CD4-positive, alpha-beta memory T cell (primary cell): Measurements from ENCODE around the gene ADAM11. TPM values are rescaled to one million over a fixed set of nuclear protein-coding genes. Genes with fewer than 3 reads are reported as not detected.

Experiments
- CTCF ChIA-PET: fragments of 350-600 bp; sonication (Branson Sonifier 250); formaldehyde crosslinking; loops from one replicate; lab custom pipeline; 2021; ENCODE audit warnings: inconsistent platforms; ENCODE audit not compliant: partially characterized antibody; lab: Charles Lee
- POLR2A ChIA-PET: fragments of 350-600 bp; sonication (Branson Sonifier 250); formaldehyde crosslinking; loops from one replicate; lab custom pipeline; 2021; ENCODE audit not compliant: partially characterized antibody; lab: Charles Lee
- DNase-seq, 5 donors: peaks; one replicate each; pipeline versions ENCODE4 v3.0.0 to v3.0.0-alpha.2; 2020 to 2022; ENCODE audit warnings: mixed read lengths in 1 of 5
- H3K27ac ChIP-seq: one replicate; pipeline ENCODE4 v1.7.0; 2013; ENCODE audit warnings: low read depth, low read length
- H3K27me3 ChIP-seq: 2 replicates; pipeline ENCODE4 v1.7.0; 2013; ENCODE audit warnings: mild to moderate bottlenecking, low read length, moderate library complexity; ENCODE audit not compliant: insufficient read depth
- H3K36me3 ChIP-seq: 2 replicates; pipeline ENCODE4 v1.7.0; 2013; ENCODE audit warnings: mild to moderate bottlenecking, low read length, moderate library complexity; ENCODE audit not compliant: insufficient read depth
- H3K4me1 ChIP-seq: 2 replicates; pipeline ENCODE4 v1.7.0; 2013; ENCODE audit warnings: mild to moderate bottlenecking, low read length, moderate library complexity; ENCODE audit not compliant: insufficient read depth
- H3K4me3 ChIP-seq, 2 donors: one replicate each; pipeline ENCODE4 v1.7.0; 2013; ENCODE audit warnings: low read length in 2 of 2, mild to moderate bottlenecking in 1 of 2
- H3K9me3 ChIP-seq, 2 donors: one replicate each; pipeline ENCODE4 v1.7.0; 2013; ENCODE audit warnings: low read length in 2 of 2, control low read depth in 1 of 2; ENCODE audit not compliant: control insufficient read depth in 1 of 2
- H3K27ac Mint-ChIP-seq, 7 donors: one replicate each; pipeline ENCODE4 v1.8.0; 2020 to 2021; ENCODE audit warnings: mixed read lengths in 7 of 7, mild to moderate bottlenecking in 6 of 7, inconsistent platforms in 3 of 7, moderate library complexity in 3 of 7
- H3K27me3 Mint-ChIP-seq, 2 donors: one replicate each; pipeline ENCODE4 v1.8.0; 2020 to 2021; ENCODE audit warnings: mixed read lengths in 2 of 2
- H3K36me3 Mint-ChIP-seq, 2 donors: one replicate each; pipeline ENCODE4 v1.8.0; 2020 to 2021; ENCODE audit warnings: mixed read lengths in 2 of 2, inconsistent platforms in 1 of 2, mild to moderate bottlenecking in 1 of 2
- H3K4me1 Mint-ChIP-seq, 4 donors: one replicate each; pipeline ENCODE4 v1.8.0; 2020 to 2021; ENCODE audit warnings: mixed read lengths in 4 of 4, mild to moderate bottlenecking in 1 of 4
- H3K4me3 Mint-ChIP-seq, 8 donors: one replicate each; pipeline ENCODE4 v1.8.0; 2020 to 2021; ENCODE audit warnings: mixed read lengths in 8 of 8, mild to moderate bottlenecking in 7 of 8, moderate library complexity in 6 of 8, inconsistent platforms in 3 of 8
- H3K9me3 Mint-ChIP-seq, 8 donors: one replicate each; pipeline ENCODE4 v1.8.0; 2020 to 2021; ENCODE audit warnings: mixed read lengths in 8 of 8, mild to moderate bottlenecking in 5 of 8, inconsistent platforms in 3 of 8, moderate library complexity in 1 of 8
- intact Hi-C: fragments of 100-400 bp; cut with micrococcal nuclease; formaldehyde crosslinking; loops from one replicate; pipeline ENCODE4 v1.15.1; 2023
- polyA plus RNA-seq, 2 donors: library from polyadenylated mRNA; unstranded; fragments of 300-500 nt; fragmentation: Illumina TruSeq; gene quantifications; one replicate each; pipeline ENCODE4 v1.2.3, GENCODE V29; 2021
- total RNA-seq, 2 experiments: library from RNA; stranded (reverse); gene quantifications; one replicate each; pipeline ENCODE4 v1.2.3, GENCODE V29; 2021

Gene ADAM11
- total and polyA plus RNA-seq, 4 experiments from 2014 or later = 0.03 to 0.90 (median 0.40) TPM

GRCh38 chr17:44780161-44780560 is 21.4 kb downstream of the ADAM11 start:
- H3K27ac ChIP-seq = no peak overlapping the region
- ChIA-PET POLR2A (no interaction called here), CTCF (interaction anchor here (0.6 to 11.7 kb wide), 4 partner anchors 83 to 319 kb away, joined by 3 to 263 read pairs (median 10); no protein-coding TSS in a partner anchor)
- H3K36me3 ChIP-seq = no peaks in the 10 kb centered on the region
- no peaks in the 10 kb centered on the region for H3K36me3 Mint-ChIP-seq
- no peaks in the 10 kb centered on the region for H3K9me3 Mint-ChIP-seq
- peaks cover 5 to 15% (median 9%) of the 10 kb centered on the region in 4 donors for H3K4me1 Mint-ChIP-seq
- peaks cover 2 to 6% of the 10 kb centered on the region in 2 donors for H3K27me3 Mint-ChIP-seq
- H3K4me3 Mint-ChIP-seq = peak overlapping the region in 1 of 8 donors; percentile 29
- H3K9me3 ChIP-seq = no peaks in the 10 kb centered on the region
- no peak overlapping the region for H3K27ac Mint-ChIP-seq
- H3K27me3 ChIP-seq = no peaks in the 10 kb centered on the region
- H3K4me3 ChIP-seq = no peak overlapping the region
- no peak for DNase-seq
- H3K4me1 ChIP-seq = peaks cover 18% of the 10 kb centered on the region
- intact Hi-C loops = no loop called here

GRCh38 chr17:44780845-44781480 is 22.2 kb downstream of the ADAM11 start:
- peaks cover 2 to 3% of the 10 kb centered on the region in 2 donors for H3K27me3 Mint-ChIP-seq

GRCh38 chr17:44781551-44782325 is 22.9 kb downstream of the ADAM11 start:
- H3K4me1 Mint-ChIP-seq = peaks cover 3 to 9% (median 6%) of the 10 kb centered on the region in 4 donors
- no peak overlapping the region for H3K4me3 Mint-ChIP-seq
- no peak overlapping the region for H3K4me3 ChIP-seq
- peaks cover 10% of the 10 kb centered on the region for H3K4me1 ChIP-seq
- intact Hi-C loops = no loop called here
- H3K27me3 ChIP-seq = no peaks in the 10 kb centered on the region
- no peak overlapping the region for H3K27ac Mint-ChIP-seq
- DNase-seq = no peak
- no peaks in the 10 kb centered on the region for H3K36me3 ChIP-seq
- H3K27ac ChIP-seq = no peak overlapping the region
- H3K9me3 Mint-ChIP-seq = no peaks in the 10 kb centered on the region
- no peaks in the 10 kb centered on the region for H3K9me3 ChIP-seq
- H3K36me3 Mint-ChIP-seq = no peaks in the 10 kb centered on the region
- ChIA-PET POLR2A (no interaction called here), CTCF (interaction anchor here (0.6 to 11.7 kb wide), 2 partner anchors 82 to 199 kb away, joined by 3 to 263 read pairs; no protein-coding TSS in a partner anchor)
- H3K27me3 Mint-ChIP-seq = peaks cover 2 to 3% of the 10 kb centered on the region in 2 donors

More at GRCh38 chr17:44780845-44781480, 22.2 kb downstream of the ADAM11 start:
- Mint-ChIP-seq H3K4me1 (peaks cover 5 to 10% (median 8%) of the 10 kb centered on the region in 4 donors), H3K36me3 (no peaks in the 10 kb centered on the region), H3K9me3 (no peaks in the 10 kb centered on the region), H3K4me3 (no peak overlapping the region), H3K27ac (no peak overlapping the region)
- H3K27me3 ChIP-seq = no peaks in the 10 kb centered on the region
- H3K4me1 ChIP-seq = peaks cover 17% of the 10 kb centered on the region
- no peak overlapping the region for H3K4me3 ChIP-seq
- ChIA-PET CTCF (interaction anchor here (0.6 to 11.7 kb wide), 3 partner anchors 82 to 318 kb away, joined by 3 to 263 read pairs (median 16); no protein-coding TSS in a partner anchor), POLR2A (no interaction called here)
- intact Hi-C loops = no loop called here
- H3K27ac ChIP-seq = no peak overlapping the region
- H3K9me3 ChIP-seq = no peaks in the 10 kb centered on the region
- DNase-seq = no peak
- H3K36me3 ChIP-seq = no peaks in the 10 kb centered on the region

- Mint-ChIP-seq H3K27me3 (peaks cover 1 to 3% of the 10 kb centered on the region in 2 donors), H3K9me3 (no peaks in the 10 kb centered on the region), H3K27ac (no peak overlapping the region), H3K4me1 (peaks cover 3 to 6% (median 5%) of the 10 kb centered on the region in 4 donors), H3K36me3 (no peaks in the 10 kb centered on the region), H3K4me3 (no peak overlapping the region)
- no peak for DNase-seq
- H3K4me3 ChIP-seq = no peak overlapping the region
- no peaks in the 10 kb centered on the region for H3K36me3 ChIP-seq
- POLR2A ChIA-PET = no interaction called here
- peaks cover 10% of the 10 kb centered on the region for H3K4me1 ChIP-seq
- CTCF ChIA-PET = no interaction called here
- intact Hi-C loops = no loop called here
- no peak overlapping the region for H3K27ac ChIP-seq
- no peaks in the 10 kb centered on the region for H3K9me3 ChIP-seq
- H3K27me3 ChIP-seq = no peaks in the 10 kb centered on the region
Measured at GRCh38 chr17:44782326-44782850, 23.6 kb downstream of the ADAM11 start.

- H3K4me3 ChIP-seq = no peak overlapping the region
- CTCF ChIA-PET = no interaction called here
- peaks cover 0 to 1% of the 10 kb centered on the region in 2 donors for H3K27me3 Mint-ChIP-seq
Measured at GRCh38 chr17:44785921-44786320, 27.1 kb downstream of the ADAM11 start.

GRCh38 chr17:44786551-44787081 is 27.8 kb downstream of the ADAM11 start:
- Mint-ChIP-seq H3K4me3 (no peak overlapping the region), H3K27ac (no peak overlapping the region), H3K27me3 (peaks cover 0 to 1% of the 10 kb centered on the region in 2 donors), H3K9me3 (no peaks in the 10 kb centered on the region), H3K36me3 (no peaks in the 10 kb centered on the region), H3K4me1 (no peaks in the 10 kb centered on the region)
- DNase-seq = no peak
- CTCF ChIA-PET = no interaction called here
- intact Hi-C loops = no loop called here
- POLR2A ChIA-PET = no interaction called here
- Histone ChIP-seq H3K4me3 (no peak overlapping the region), H3K9me3 (no peaks in the 10 kb centered on the region), H3K4me1 (no peaks in the 10 kb centered on the region), H3K36me3 (no peaks in the 10 kb centered on the region), H3K27me3 (no peaks in the 10 kb centered on the region), H3K27ac (no peak overlapping the region)

More at GRCh38 chr17:44785921-44786320, 27.1 kb downstream of the ADAM11 start:
- intact Hi-C loops = no loop called here
- Mint-ChIP-seq H3K4me1 (no peaks in the 10 kb centered on the region), H3K9me3 (no peaks in the 10 kb centered on the region), H3K27ac (no peak overlapping the region), H3K4me3 (no peak overlapping the region), H3K36me3 (no peaks in the 10 kb centered on the region)
- no peak for DNase-seq
- no peaks in the 10 kb centered on the region for H3K27me3 ChIP-seq
- H3K9me3 ChIP-seq = no peaks in the 10 kb centered on the region
- no peak overlapping the region for H3K27ac ChIP-seq
- POLR2A ChIA-PET = no interaction called here
- H3K4me1 ChIP-seq = no peaks in the 10 kb centered on the region
- no peaks in the 10 kb centered on the region for H3K36me3 ChIP-seq
